ENCODE measurements around the gene C1orf226. TPM values are rescaled to one million over a fixed set of nuclear protein-coding genes. Genes with fewer than 3 reads are reported as not detected.

C1orf226 gene
- total and polyA plus RNA-seq, 5 donors from 2014 or later: 0.10 to 0.14 TPM; not detected in 3

Other genes with a start within 250 kb of the C1orf226 start
- gene SPATA46, start 4.9 kb upstream of the C1orf226 start, total RNA-seq: not detected
- not detected for gene SPATA46, start 4.9 kb upstream of the C1orf226 start, polyA plus RNA-seq
- gene SH2D1B, start 30.4 kb downstream of the C1orf226 start, total RNA-seq: not detected
- gene SH2D1B, start 30.4 kb downstream of the C1orf226 start, polyA plus RNA-seq: under 1 TPM in 3 of 4 donors, not detected in 1; 0.12 to 0.37 (median 0.19) TPM
- gene UHMK1, start 116.1 kb downstream of the C1orf226 start, total RNA-seq: 56.7 TPM
- 10 to 100 TPM; 55.8 to 60.9 (median 58.1) TPM for gene UHMK1, start 116.1 kb downstream of the C1orf226 start, polyA plus RNA-seq
- 25.7 TPM for gene UAP1, start 180.0 kb downstream of the C1orf226 start, total RNA-seq
- 10 to 100 TPM; 17.1 to 24.3 (median 20.8) TPM for gene UAP1, start 180.0 kb downstream of the C1orf226 start, polyA plus RNA-seq